ENCODE data around the gene PACS2.

Gene PACS2

DNA sequence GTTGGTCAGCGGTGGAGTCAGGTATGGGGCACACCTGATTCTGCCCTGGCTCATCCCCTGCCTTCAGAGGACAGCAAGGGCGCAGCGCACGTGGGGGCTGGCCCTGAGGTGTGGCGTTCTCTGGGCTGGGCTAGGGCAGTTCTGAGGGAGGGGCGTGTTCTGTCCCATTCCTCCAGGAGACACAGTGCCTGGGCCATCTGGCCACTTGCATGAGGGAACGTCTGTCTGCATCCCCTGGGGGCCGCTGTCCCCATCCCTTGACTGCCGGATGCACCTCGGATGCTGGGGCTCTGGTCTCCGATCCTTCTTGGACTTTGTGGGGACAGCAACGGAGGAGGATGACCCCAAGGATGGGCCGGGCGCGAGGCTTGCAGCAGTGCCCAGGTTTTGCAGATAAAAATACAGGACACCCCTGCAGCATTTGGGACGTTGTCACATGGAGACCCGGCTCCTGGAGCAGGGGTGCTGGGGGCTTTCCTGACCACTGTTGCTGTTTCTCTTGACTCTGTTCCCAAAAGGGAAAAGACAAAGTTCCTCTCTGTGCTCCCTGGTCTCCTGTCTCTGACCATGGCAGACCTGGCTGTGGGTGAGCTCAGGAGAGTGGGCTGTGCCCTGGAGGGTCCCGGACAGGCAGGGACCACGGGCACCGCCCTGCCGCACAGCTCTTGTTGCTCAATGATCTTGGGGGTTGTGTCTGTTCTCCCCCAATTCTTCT, 112.0 kb downstream of the PACS2 start:
- DNase-seq: no peak

DNA sequence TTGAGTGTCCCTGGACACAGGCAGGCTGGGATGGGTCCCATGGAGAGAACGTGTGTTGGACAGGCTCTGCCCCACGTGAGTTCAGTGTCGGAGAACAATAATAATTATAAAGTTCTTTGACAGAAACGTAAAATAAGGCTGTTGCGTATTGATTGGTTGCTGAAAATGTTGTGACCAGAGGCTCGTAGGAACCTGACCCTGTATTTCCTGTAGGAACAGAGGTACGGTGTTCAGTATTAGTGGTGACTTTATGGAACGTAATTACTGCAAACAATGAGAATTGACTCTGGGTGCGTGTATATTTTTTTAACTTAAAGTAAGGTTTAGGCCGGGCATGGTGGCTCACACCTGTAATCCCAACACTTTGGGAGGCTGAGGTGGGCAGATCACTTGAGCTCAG, 112.9 kb downstream of the PACS2 start:
- no peak for DNase-seq

- no peak for DNase-seq
These were observed 113.5 kb downstream of the PACS2 start for GRCh38 chr14:105427936-105428485.

DNA sequence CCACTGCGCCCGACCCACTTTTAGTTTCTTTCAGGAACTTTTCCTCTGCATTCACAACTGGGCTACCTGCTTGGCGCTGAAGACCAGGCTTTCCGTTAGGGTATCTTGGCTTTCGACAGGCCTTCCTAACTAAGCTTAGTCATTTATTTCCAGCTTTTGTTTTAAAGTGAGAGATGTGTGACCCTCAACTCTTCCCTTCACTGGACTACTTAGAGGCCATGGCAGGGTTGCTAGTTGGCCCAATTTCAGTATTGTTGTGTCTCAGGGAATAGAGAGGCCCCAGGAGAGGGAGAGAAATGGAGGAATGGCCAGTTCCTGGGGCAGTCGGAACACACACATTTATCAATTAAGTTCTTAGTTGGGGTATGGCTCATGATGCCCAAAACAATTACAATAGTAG, 115.5 kb downstream of the PACS2 start:
- no peak for DNase-seq

DNA sequence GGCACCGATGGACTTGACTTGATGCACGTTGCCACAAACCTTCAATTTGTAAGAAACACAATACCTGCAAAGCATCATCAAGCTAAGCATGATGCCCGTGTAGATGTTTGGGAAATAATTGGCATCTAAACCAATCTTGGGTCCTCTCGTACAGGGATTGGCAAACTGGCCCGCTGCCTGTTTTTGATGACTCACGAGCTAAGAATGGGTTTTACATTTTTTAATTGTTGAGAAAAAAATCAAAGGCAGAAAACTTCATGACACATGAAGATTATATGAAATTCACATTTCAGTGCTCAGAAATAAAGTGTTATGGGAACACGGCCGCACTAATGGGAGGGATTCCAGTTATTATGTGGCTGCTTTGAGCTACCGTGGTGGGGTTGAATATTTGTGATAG, 116.0 kb downstream of the PACS2 start:
- no peak for DNase-seq

DNA sequence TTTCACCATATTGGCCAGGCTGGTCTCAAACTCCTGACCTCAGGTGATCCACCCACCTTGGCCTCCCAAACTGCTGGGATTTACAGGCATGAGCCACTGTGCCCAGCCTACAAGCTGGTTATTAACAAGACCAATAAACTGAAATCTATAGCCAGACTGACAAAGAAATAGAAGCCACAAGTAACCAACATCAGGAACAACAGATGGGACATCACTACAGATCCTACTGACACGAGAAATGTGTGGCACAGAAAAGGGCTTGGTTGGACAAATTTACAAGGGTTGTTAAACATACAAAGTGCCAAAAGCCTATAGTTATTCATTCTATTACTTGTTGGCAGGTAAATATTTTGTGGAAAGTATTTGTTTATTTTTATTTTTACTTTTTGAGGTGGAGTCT, 116.7 kb downstream of the PACS2 start:
- no peak for DNase-seq

GRCh38 chr14:105432657-105433056, 118.1 kb downstream of the PACS2 start:
- no peak for DNase-seq

GRCh38 chr14:105433161-105433605, 118.6 kb downstream of the PACS2 start:
- no peak for DNase-seq

GRCh38 chr14:105436402-105436801, 121.9 kb downstream of the PACS2 start:
- no peak for DNase-seq

DNA sequence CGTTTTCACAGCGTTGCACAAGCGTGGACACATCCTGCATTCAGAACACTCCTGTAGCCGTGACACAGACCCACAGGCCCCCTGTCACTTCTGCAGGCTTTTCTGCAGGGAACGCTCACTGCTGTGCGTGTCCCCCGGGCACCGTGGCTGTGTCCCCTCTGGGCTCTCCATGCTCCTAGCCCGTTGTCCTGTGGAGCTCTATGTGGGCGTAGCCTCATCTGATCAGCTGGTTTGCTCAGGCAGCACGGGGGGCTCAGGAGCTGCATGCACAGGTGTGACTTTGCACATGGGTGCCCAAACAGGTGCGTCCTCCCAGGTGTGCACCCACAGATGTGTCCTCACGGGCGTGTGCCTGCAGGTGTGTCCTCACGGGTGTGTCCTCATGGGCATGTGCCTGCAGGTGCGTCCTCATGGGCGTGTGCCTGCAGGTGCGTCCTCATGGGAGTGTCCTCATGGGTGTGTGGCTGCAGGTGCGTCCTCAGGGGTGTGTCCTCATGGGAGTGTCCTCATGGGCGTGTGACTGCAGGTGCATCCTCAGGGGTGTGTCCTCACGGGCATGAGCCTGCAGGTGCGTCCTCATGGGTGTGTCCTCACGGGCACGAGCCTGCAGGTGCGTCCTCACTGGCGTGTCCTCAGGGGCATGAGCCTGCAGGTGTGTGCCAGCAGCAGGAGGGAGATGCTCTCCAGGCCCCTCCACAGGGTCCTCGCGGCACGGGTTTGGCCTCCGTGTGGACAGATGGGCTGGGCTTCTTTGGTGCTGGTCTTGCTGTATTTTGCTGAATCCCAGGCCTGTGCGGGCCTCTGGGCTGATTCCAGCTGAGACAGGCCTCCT, 122.6 kb downstream of the PACS2 start:
- DNase-seq: no peak

- no peak for DNase-seq
These were observed 123.4 kb downstream of the PACS2 start for GRCh38 chr14:105437723-105438500.

GRCh38 chr14:105439179-105439578, 124.6 kb downstream of the PACS2 start:
- DNase-seq: no peak

DNA sequence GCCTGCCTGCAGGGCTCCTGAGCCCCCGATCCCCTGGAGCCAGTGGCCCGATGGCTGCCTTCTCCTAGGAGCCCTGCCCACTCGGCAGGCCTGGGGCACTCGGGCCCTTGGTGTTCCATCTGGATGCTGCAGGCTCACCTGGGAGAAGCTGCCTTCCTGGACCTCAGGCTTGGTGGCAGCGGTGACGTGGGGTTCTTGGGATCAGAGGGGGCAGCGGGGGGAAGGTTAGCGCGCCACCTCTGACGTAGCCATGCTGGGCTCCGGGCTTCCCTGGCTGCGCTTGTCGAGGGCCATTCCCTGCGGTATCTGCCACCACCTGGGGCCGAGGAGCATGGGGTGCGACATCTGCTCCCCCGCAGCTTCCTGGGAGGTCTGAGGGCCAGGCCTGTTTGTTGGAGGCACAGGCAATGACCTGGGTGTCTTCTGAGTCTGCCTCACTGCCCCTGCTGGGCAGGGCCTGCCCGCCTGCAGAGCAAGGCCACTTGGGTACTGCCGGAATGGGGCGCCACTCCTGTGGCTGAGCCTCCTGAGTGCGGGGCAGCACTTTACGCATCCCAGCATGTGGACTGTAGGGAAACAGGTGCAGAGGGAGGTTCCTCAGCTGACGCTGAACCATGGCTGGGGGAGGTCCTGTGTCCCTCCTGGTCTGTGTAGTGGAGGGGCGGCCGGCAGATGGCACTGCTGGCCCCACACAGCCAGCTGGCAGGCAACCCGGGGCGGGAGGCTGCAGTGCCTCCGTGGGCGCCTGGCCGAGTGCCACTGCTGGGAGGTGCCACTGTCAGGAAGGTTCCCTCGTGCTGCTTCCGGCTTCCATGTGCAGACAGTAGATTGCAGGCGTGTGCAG, 125.4 kb downstream of the PACS2 start:
- no peak for DNase-seq

- DNase-seq: no peak
These were observed 126.0 kb downstream of the PACS2 start for GRCh38 chr14:105440554-105440900.

- DNase-seq: no peak
These were observed 126.4 kb downstream of the PACS2 start for GRCh38 chr14:105440992-105441391.

GRCh38 chr14:105442125-105442524, 127.6 kb downstream of the PACS2 start:
- DNase-seq: no peak

GRCh38 chr14:105442834-105443233, 128.3 kb downstream of the PACS2 start:
- no peak for DNase-seq

- DNase-seq: no peak
These were observed 130.3 kb downstream of the PACS2 start for GRCh38 chr14:105444859-105445258.

- no peak for DNase-seq
These were observed 130.7 kb downstream of the PACS2 start for GRCh38 chr14:105445290-105445689.

DNA sequence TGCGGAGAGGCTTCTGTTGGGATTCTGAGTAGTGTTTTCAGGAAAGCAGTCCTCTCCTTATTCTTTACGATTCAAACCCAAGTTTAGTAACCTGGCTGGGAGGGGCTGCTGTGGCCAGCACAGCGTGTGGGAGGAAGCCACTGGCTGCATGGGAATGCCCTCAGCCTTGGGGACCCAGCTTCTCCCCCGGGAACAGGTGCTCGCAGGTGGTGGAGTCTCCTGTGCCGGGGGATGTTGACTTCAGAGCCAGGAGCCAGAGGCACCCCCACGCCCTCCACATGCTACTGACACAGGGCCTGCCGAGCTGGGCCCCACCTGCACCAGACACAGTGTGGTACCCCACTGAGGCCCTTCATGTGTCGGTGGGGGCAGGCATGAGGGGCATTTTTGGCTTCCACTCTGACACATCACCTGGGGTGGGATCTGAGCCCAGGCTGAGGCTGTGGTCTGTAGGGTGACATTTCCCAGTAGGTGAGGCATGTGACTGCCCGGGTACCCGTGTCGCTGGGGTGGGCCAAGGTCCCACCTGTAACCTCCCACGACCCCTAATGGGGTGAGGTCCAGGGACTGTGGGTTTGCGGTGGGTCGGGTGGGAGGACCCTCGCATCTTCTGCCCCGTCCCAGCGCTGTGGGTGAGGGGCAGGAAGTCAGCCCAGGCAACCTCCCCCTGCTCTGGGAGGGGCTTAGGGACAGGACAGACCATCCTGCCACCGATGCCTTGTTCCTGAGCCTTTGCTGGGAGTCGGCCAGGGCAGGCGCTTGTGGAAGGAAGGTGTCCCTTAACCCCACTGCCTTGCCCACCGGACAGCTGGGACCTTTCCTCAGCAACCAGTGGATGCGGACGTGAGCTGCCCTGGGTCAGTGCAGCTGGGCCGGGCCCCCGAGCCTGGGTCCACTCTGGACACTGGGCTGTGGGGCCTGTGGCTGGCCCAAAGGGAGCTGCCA, 131.6 kb downstream of the PACS2 start:
- no peak for DNase-seq

- no peak for DNase-seq
These were observed 132.4 kb downstream of the PACS2 start for GRCh38 chr14:105446971-105447370.
